ENCODE results near the gene ATRN.

The ATRN gene

DNA sequence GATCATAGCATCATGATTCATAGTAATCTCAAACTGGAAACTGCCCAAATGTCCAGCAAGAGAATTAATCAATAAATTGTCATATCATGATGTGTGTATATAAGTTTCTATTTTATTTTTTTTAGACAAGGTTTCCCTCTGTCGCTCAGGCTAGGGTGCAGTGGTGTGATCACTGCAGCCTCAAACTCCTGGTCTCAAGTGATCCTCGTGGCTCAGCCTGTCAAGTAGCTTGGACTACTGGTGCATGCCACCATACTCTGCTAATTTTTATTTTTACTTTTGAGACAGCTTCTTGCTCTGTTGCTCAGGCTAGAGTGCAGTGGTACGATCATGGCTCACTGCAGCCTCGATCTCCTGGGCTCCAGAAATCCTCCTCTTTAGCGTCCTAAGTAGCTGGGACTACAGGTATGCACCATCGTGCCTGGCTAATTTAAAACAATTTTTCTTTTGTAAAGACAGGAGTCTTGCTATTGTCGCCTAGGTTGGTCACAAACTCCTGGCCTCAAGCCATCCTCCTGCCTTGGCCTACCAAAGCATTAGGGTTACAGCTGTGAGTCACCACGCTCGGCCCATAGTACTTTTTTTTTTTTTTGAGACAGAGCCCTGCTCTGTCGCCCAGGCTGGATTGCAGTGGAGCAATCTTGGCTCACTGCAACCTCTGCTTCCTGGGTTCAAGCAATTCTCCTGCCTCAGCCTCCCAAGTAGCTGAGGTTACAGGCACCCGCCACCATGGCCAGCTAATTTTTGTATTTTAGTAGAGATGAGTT is 8.7 kb upstream of the ATRN start:
- DNase-seq (ENCODE audit: low read depth), result no peak
- TF ChIP-seq, protein P1, sequence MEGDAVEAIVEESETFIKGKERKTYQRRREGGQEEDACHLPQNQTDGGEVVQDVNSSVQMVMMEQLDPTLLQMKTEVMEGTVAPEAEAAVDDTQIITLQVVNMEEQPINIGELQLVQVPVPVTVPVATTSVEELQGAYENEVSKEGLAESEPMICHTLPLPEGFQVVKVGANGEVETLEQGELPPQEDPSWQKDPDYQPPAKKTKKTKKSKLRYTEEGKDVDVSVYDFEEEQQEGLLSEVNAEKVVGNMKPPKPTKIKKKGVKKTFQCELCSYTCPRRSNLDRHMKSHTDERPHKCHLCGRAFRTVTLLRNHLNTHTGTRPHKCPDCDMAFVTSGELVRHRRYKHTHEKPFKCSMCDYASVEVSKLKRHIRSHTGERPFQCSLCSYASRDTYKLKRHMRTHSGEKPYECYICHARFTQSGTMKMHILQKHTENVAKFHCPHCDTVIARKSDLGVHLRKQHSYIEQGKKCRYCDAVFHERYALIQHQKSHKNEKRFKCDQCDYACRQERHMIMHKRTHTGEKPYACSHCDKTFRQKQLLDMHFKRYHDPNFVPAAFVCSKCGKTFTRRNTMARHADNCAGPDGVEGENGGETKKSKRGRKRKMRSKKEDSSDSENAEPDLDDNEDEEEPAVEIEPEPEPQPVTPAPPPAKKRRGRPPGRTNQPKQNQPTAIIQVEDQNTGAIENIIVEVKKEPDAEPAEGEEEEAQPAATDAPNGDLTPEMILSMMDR (IDR thresholded peaks at IDR 0.05; ENCODE audit: low read depth, low read length, missing control alignments), result no peak
- no peak overlapping the region for H3K4me3 ChIP-seq (ENCODE audit: low read depth, low read length)
- in situ Hi-C loops (cut with HindIII; ENCODE audit: low sequenced_read_pairs), result no loop called here

DNA sequence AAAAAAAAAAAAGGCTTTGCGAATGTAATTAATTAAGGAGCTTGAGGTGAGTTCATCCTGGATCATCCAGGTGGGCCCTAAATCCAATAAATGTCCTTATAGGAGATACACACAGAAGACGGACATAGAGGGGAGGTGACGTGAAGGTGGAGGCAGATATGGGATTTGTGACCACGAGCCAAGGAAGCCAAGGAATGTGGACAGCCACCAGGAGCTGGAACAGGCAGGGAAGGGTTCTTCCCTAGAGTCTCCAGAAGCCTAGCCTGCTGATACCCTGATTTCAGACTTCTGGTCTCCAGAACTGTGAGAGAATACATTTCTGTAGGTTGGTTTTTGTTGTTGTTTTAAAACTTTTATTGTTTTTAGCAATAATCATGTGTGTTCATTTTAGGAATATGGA is 6.7 kb upstream of the ATRN start:
- TF ChIP-seq, protein P1 (IDR thresholded peaks at IDR 0.05; ENCODE audit: low read depth, low read length, missing control alignments), result no peak
- no peak overlapping the region for H3K4me3 ChIP-seq (ENCODE audit: low read depth, low read length)
- no peak for DNase-seq (ENCODE audit: low read depth)
- in situ Hi-C loops (cut with HindIII; ENCODE audit: low sequenced_read_pairs), result no loop called here

DNA sequence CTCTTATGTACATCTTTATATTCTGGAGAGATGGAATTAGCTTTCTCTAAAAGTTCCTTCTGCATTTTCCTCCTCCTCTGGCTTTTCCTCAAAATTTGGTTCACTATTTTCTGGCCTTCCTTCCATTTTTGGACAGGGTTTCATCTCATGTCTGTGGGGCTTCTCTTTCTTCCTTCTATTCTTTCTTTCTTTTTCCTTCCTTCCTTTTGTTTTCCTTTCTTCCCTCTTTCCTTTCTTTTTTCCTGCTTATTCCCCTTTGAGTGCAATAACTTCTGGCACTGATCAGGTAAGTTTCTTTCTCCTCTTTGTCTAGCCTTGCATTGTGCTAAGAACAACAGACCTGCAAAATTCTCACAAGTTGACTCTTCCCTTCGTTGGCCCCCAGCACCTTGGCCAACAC is 5.5 kb upstream of the ATRN start:
- in situ Hi-C loops (cut with HindIII; ENCODE audit: low sequenced_read_pairs), result no loop called here

DNA sequence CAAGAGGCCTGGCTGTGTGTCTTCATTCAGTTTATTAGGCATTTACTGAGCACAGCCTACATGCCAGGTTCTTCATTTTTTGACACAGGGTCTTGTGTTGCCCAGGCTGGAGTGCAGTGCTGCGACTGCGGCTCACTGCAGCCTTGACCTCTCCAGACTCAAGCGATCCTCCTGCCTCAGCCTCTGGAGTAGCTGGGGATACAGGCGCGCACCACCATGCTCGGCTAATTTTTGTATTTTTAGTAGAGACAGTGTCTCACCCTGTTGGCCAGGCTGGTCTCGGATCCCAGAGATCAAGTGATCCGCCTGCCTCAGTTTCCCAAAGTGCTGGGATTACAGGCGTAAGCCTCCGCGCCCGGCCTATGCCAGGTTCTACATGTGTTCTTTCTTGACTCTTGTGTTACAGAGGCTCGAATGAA is 601 bp upstream of the ATRN start:
- peak overlapping the region; percentile 82 for H3K4me3 ChIP-seq (ENCODE audit: low read depth, low read length)
- TF ChIP-seq, protein P1 (IDR thresholded peaks at IDR 0.05; ENCODE audit: low read depth, low read length, missing control alignments), result no peak
- no peak for DNase-seq (ENCODE audit: low read depth)
- in situ Hi-C loops (cut with HindIII; ENCODE audit: low sequenced_read_pairs), result no loop called here

More for the DNA sequence above, 5.5 kb upstream of the ATRN start:
- DNase-seq (ENCODE audit: low read depth), result no peak
- H3K4me3 ChIP-seq (ENCODE audit: low read depth, low read length), result no peak overlapping the region
- TF ChIP-seq, protein P1 (IDR thresholded peaks at IDR 0.05; ENCODE audit: low read depth, low read length, missing control alignments), result no peak

DNA sequence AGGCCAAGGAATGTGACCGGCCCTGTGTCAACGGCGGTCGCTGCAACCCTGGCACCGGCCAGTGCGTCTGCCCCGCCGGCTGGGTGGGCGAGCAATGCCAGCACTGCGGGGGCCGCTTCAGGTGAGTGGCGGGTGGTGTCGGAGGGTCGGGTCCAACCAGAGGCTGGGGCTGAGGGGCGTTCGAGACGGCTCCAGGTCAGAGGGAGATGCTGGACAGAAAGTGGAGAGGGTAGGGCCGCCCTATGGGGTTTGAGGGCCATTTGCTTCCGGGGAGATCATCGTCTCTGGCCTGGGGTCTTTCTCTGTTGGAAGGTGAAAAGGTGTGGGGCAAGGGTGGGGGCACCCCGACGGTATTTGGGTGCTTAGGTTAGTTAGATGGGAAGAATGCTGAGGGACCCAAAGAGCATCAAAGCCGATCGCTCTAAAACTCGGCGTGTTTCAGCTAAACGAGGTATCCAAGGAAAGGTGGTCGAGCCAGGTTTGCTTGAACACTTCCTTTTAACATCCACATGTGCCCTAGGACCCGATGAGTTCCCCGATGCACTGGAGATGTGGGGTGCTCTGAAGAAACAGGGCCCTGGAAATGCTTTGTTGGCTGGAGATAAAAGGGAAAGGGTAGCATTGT is 691 bp downstream of the ATRN start:
- in situ Hi-C loops (cut with HindIII; ENCODE audit: low sequenced_read_pairs), result no loop called here
- no peak for DNase-seq (ENCODE audit: low read depth)
- TF ChIP-seq, protein P1 (IDR thresholded peaks at IDR 0.05; ENCODE audit: low read depth, low read length, missing control alignments), result no peak
- H3K4me3 ChIP-seq (ENCODE audit: low read depth, low read length), result peak overlapping the region; percentile 82

DNA sequence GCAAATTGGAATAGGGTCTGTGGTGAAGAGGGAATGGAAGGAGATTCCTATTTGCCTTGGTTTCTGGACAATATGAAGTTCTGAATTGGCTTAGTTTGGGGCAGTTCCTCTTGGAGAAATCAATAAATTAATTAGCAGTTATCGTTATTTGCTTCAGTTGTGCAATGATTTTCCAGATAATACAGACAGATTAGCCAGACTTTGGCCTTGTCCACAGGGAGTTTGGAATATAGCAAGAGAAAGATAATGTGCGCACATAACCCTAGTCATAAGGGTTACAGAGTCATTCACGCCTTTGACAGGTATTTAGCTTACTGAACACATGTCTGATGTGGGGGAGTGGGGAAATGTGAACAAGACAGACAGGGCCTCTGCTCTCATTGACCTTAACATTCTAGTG is 1.3 kb downstream of the ATRN start:
- no peak for DNase-seq (ENCODE audit: low read depth)
- H3K4me3 ChIP-seq (ENCODE audit: low read depth, low read length), result peak overlapping the region; percentile 82
- TF ChIP-seq, protein P1 (IDR thresholded peaks at IDR 0.05; ENCODE audit: low read depth, low read length, missing control alignments), result no peak
- in situ Hi-C loops (cut with HindIII; ENCODE audit: low sequenced_read_pairs), result no loop called here
